ENCODE measurements around the gene ANKRD24.

DNA sequence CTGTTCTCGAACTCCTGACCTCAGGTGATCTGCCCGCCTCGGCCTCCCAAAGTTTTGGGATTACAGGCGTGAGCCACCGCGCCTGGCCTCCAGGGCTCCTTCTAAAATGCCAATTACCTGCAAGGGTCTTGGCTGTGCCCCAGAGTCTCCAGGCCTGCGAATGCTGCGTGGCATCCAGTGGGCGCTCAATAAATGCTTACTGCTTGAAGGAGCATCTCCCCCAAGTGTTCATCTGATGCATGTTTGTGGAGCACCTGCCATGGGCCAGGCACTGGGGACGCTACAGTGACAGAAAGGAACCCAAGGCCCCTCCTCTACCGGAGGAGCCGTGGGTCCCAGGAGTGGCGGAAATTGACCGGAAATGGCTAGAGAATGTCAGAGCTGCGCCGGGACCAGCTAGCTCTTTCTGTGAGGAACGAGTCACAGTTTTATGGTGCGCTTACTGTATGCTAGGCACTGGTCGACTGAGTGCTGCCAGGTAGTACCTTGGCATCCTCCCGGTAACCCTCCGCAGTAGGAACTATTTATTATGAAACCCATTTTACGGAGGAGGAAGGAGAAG, 14.2 kb downstream of the ANKRD24 start:
- no peak for TF ChIP-seq EZH2phosphoT487 (IDR thresholded peaks at IDR 0.05; ENCODE audit: borderline replicate concordance, low read depth)
- TF ChIP-seq, protein P1, sequence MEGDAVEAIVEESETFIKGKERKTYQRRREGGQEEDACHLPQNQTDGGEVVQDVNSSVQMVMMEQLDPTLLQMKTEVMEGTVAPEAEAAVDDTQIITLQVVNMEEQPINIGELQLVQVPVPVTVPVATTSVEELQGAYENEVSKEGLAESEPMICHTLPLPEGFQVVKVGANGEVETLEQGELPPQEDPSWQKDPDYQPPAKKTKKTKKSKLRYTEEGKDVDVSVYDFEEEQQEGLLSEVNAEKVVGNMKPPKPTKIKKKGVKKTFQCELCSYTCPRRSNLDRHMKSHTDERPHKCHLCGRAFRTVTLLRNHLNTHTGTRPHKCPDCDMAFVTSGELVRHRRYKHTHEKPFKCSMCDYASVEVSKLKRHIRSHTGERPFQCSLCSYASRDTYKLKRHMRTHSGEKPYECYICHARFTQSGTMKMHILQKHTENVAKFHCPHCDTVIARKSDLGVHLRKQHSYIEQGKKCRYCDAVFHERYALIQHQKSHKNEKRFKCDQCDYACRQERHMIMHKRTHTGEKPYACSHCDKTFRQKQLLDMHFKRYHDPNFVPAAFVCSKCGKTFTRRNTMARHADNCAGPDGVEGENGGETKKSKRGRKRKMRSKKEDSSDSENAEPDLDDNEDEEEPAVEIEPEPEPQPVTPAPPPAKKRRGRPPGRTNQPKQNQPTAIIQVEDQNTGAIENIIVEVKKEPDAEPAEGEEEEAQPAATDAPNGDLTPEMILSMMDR (IDR thresholded peaks at IDR 0.05), result no peak

Measured in SK-N-SH (cell line).